H9 (cell line): ENCODE data around the gene ZNF408. TPM values are rescaled to one million over a fixed set of nuclear protein-coding genes. Genes with fewer than 3 reads are reported as not detected.

Experiments used
- DNase-seq: peaks from one replicate; pipeline ENCODE4 v3.0.0-alpha.2; 2017
- H2AFZ ChIP-seq: one replicate; pipeline ENCODE4 v1.6.1; 2013; ENCODE audit warnings: mild to moderate bottlenecking, low read length, control low read depth, moderate library complexity
- H2AK5ac ChIP-seq: 2 replicates; pipeline ENCODE4 v1.6.1; 2013; ENCODE audit warnings: low read length, control low read depth, mixed read lengths; ENCODE audit not compliant: insufficient read length
- H2BK120ac ChIP-seq: one replicate; pipeline ENCODE4 v1.6.1; 2013; ENCODE audit warnings: low read depth, mild to moderate bottlenecking, low read length, control low read depth, inconsistent platforms; ENCODE audit not compliant: poor library complexity, severe bottlenecking
- H2BK12ac ChIP-seq: 2 replicates; pipeline ENCODE4 v1.6.1; 2013; ENCODE audit warnings: low read length, control low read depth, mixed read lengths, low read depth; ENCODE audit not compliant: insufficient read length
- H2BK15ac ChIP-seq: 2 replicates; pipeline ENCODE4 v1.6.1; 2013; ENCODE audit warnings: low read depth, low read length, control low read depth
- H2BK20ac ChIP-seq: one replicate; pipeline ENCODE4 v1.6.1; 2013; ENCODE audit warnings: low read depth, mild to moderate bottlenecking, low read length, control low read depth, inconsistent platforms; ENCODE audit not compliant: poor library complexity, severe bottlenecking
- H2BK5ac ChIP-seq: 2 replicates; pipeline ENCODE4 v1.6.1; 2013; ENCODE audit warnings: low read length, control low read depth, mixed read lengths; ENCODE audit not compliant: insufficient read length
- H3K14ac ChIP-seq: 2 replicates; pipeline ENCODE4 v1.6.1; 2013; ENCODE audit warnings: low read length, control low read depth; ENCODE audit not compliant: insufficient read depth
- H3K18ac ChIP-seq: 2 replicates; pipeline ENCODE4 v1.6.1; 2013; ENCODE audit warnings: low read depth, mild to moderate bottlenecking, mixed read lengths, low read length, control low read depth; ENCODE audit not compliant: insufficient read length
- H3K23ac ChIP-seq: 2 replicates; pipeline ENCODE4 v1.6.1; 2013; ENCODE audit warnings: low read length, control low read depth, mixed read lengths, low read depth; ENCODE audit not compliant: insufficient read length
- H3K23me2 ChIP-seq: 2 replicates; pipeline ENCODE4 v1.6.1; 2013; ENCODE audit warnings: low read depth, mild to moderate bottlenecking, mixed read lengths, low read length, control low read depth; ENCODE audit not compliant: insufficient read length, poor library complexity, severe bottlenecking
- H3K27ac ChIP-seq: 2 replicates; pipeline ENCODE4 v1.5.1; 2013; ENCODE audit warnings: low read length, control low read depth, mixed read lengths, low read depth; ENCODE audit not compliant: insufficient read length
- H3K27me3 ChIP-seq: 2 replicates; pipeline ENCODE4 v1.6.1; 2013; ENCODE audit warnings: low read length, control low read depth, inconsistent platforms; ENCODE audit not compliant: insufficient read depth
- H3K4ac ChIP-seq: 2 replicates; pipeline ENCODE4 v1.6.1; 2013; ENCODE audit warnings: low read depth, mild to moderate bottlenecking, control low read depth, inconsistent platforms, low read length, moderate library complexity
- H3K4me1 ChIP-seq: 2 replicates; pipeline ENCODE4 v1.6.1; 2013; ENCODE audit warnings: low read length, control low read depth, inconsistent platforms; ENCODE audit not compliant: insufficient read depth
- H3K4me2 ChIP-seq: 2 replicates; pipeline ENCODE4 v1.6.1; 2013; ENCODE audit warnings: low read length, control low read depth, mixed read lengths; ENCODE audit not compliant: insufficient read length, insufficient read depth
- H3K56ac ChIP-seq: 2 replicates; pipeline ENCODE4 v1.6.1; 2013; ENCODE audit warnings: low read depth, mild to moderate bottlenecking, mixed read lengths, low read length, control low read depth; ENCODE audit not compliant: insufficient read length
- H3K79me1 ChIP-seq: 2 replicates; pipeline ENCODE4 v1.6.1; 2013; ENCODE audit warnings: low read depth, mild to moderate bottlenecking, moderate library complexity, low read length, control low read depth, inconsistent platforms; ENCODE audit not compliant: insufficient read depth, poor library complexity, severe bottlenecking
- H3K79me2 ChIP-seq: 2 replicates; pipeline ENCODE4 v1.6.1; 2013; ENCODE audit warnings: low read length, control low read depth, inconsistent platforms; ENCODE audit not compliant: insufficient read depth
- H3K9ac ChIP-seq: 2 replicates; pipeline ENCODE4 v1.6.1; 2013; ENCODE audit warnings: low read length, control low read depth, mixed read lengths; ENCODE audit not compliant: insufficient read length; ENCODE audit errors: extremely low read depth
- H3K9me3 ChIP-seq: one replicate; pipeline ENCODE4 v1.6.1; 2013; ENCODE audit warnings: low read depth, low read length, inconsistent platforms; ENCODE audit not compliant: control insufficient read depth
- H3T11ph ChIP-seq: one replicate; pipeline ENCODE4 v1.6.1; 2013; ENCODE audit warnings: mild to moderate bottlenecking, low read length, control low read depth, inconsistent platforms
- H4K20me1 ChIP-seq: one replicate; pipeline ENCODE4 v1.6.1; 2013; ENCODE audit not compliant: control insufficient read depth, insufficient read length, insufficient read depth
- H4K5ac ChIP-seq: 2 replicates; pipeline ENCODE4 v1.6.1; 2013; ENCODE audit warnings: low read depth, mild to moderate bottlenecking, mixed read lengths, low read length, control low read depth; ENCODE audit not compliant: insufficient read length
- H4K8ac ChIP-seq: replicated peaks from 2 replicates; pipeline ENCODE4 v1.6.1; 2013; ENCODE audit warnings: low read length, control low read depth, mixed read lengths, low read depth; ENCODE audit not compliant: insufficient read length
- H4K91ac ChIP-seq: 2 replicates; pipeline ENCODE4 v1.6.1; 2013; ENCODE audit warnings: low read depth, mild to moderate bottlenecking, moderate library complexity, mixed read lengths, low read length, control low read depth; ENCODE audit not compliant: insufficient read length
- H3K27ac Mint-ChIP-seq, 3 experiments: 2 replicates in 2 of 3; 3 replicates in 1 of 3; pipeline ENCODE4 v1.8.0; 2020 to 2021; ENCODE audit warnings: mixed read lengths in 3 of 3, mild to moderate bottlenecking in 1 of 3, moderate library complexity in 1 of 3
- H3K27me3 Mint-ChIP-seq: 2 replicates; pipeline ENCODE4 v1.8.0; 2021; ENCODE audit warnings: low read depth, mild to moderate bottlenecking, moderate library complexity, mixed read lengths
- H3K36me3 Mint-ChIP-seq, 3 experiments: 2 replicates in 2 of 3; 3 replicates in 1 of 3; pipeline ENCODE4 v1.8.0; 2020 to 2021; ENCODE audit warnings: low read depth in 3 of 3, mixed read lengths in 3 of 3; ENCODE audit not compliant: insufficient read depth in 1 of 3
- H3K4me1 Mint-ChIP-seq, 2 experiments: 2 replicates each; pipeline ENCODE4 v1.8.0; 2020; ENCODE audit warnings: mixed read lengths in 2 of 2
- H3K4me3 Mint-ChIP-seq, 2 experiments: 2 replicates in 1 of 2; 3 replicates in 1 of 2; pipeline ENCODE4 v1.8.0; 2020 to 2021; ENCODE audit warnings: mild to moderate bottlenecking in 2 of 2, mixed read lengths in 2 of 2, moderate library complexity in 1 of 2
- H3K9me3 Mint-ChIP-seq, 2 experiments: 2 replicates in 1 of 2; 3 replicates in 1 of 2; pipeline ENCODE4 v1.8.0; 2020; ENCODE audit warnings: mild to moderate bottlenecking in 2 of 2, mixed read lengths in 2 of 2, moderate library complexity in 1 of 2
- WGBS: extraction: QIAGEN DNeasy Blood & Tissue Kit; methylation state at CpG from one replicate; pipeline ENCODE4 v1.1.7; 2013; ENCODE audit warnings: missing lambda C conversion rate, low lambda C conversion rate, mixed read lengths; ENCODE audit not compliant: insufficient read length; ENCODE audit errors: extremely low coverage; 5-methylcytosine and 5-hydroxymethylcytosine counted together
- total RNA-seq: library from RNA; stranded (reverse); gene quantifications from 2 replicates; pipeline ENCODE4 v1.2.1, GENCODE V29; 2021
- TF ChIP-seq, protein P1 (sequence below): fragments of 200-600 bp; sonication (generic); conservative IDR thresholded peaks from 3 replicates; pipeline ENCODE4 v1.8.0; 2021; ENCODE audit warnings: antibody characterized with exemption, mild to moderate bottlenecking

ZNF408 gene
- total RNA-seq, 1 experiment from 2014 or later: 16.6 TPM

DNA sequence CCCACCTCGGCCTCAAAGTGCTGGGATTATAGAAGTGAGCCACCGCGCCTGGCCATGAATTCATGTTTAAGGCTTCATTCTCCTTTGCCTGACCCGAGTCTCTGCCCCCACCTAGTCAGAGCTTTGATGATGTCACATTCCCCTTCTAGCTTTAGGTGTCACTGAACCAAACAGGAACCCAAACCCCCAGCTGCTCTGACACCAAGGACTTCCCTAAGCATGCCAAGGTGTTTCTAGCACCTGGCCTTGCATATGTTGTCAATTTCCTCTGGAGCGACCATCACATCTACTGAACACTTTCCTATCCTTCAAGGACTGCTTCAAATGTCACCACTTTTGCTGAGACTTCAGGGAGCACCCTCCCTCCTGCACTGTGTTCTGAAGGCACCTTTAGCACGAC, 20.5 kb downstream of the ZNF408 start:
- no peak overlapping the region for H2AFZ ChIP-seq
- TF ChIP-seq, protein P1, sequence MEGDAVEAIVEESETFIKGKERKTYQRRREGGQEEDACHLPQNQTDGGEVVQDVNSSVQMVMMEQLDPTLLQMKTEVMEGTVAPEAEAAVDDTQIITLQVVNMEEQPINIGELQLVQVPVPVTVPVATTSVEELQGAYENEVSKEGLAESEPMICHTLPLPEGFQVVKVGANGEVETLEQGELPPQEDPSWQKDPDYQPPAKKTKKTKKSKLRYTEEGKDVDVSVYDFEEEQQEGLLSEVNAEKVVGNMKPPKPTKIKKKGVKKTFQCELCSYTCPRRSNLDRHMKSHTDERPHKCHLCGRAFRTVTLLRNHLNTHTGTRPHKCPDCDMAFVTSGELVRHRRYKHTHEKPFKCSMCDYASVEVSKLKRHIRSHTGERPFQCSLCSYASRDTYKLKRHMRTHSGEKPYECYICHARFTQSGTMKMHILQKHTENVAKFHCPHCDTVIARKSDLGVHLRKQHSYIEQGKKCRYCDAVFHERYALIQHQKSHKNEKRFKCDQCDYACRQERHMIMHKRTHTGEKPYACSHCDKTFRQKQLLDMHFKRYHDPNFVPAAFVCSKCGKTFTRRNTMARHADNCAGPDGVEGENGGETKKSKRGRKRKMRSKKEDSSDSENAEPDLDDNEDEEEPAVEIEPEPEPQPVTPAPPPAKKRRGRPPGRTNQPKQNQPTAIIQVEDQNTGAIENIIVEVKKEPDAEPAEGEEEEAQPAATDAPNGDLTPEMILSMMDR: no peak
- H3K27ac Mint-ChIP-seq: no peak overlapping the region; a peak in 1 of 7 replicates
- no peak for DNase-seq
- no peaks in the 10 kb centered on the region for H3K79me1 ChIP-seq
- no peak overlapping the region for H3K18ac ChIP-seq
- H3K79me2 ChIP-seq: no peaks in the 10 kb centered on the region
- no peak overlapping the region for H3K56ac ChIP-seq
- H2AK5ac ChIP-seq: no peak overlapping the region
- no peak overlapping the region for H4K91ac ChIP-seq
- no peaks in the 10 kb centered on the region for H3K9me3 ChIP-seq
- H3K23ac ChIP-seq: no peak overlapping the region
- H2BK120ac ChIP-seq: no peak overlapping the region
- H3K36me3 Mint-ChIP-seq: no peaks in the 10 kb centered on the region
- H2BK20ac ChIP-seq: no peak overlapping the region
- no peaks in the 10 kb centered on the region for H3K9me3 Mint-ChIP-seq
- H3K4me1 Mint-ChIP-seq: peaks cover 9 to 18% of the 10 kb centered on the region in 2 experiments
- no peaks in the 10 kb centered on the region for H3K27me3 ChIP-seq
- H3K4me3 Mint-ChIP-seq: no peak overlapping the region
- H3K4me1 ChIP-seq: 0 out of 2 replicates have a peak, but pooled peaks cover 3% of the 10 kb centered on the region
- H2BK12ac ChIP-seq: no peak overlapping the region
- H3K14ac ChIP-seq: no peak overlapping the region
- no peak overlapping the region for H2BK5ac ChIP-seq
- H4K5ac ChIP-seq: no peak overlapping the region
- H4K20me1 ChIP-seq: no peaks in the 10 kb centered on the region
- no peak overlapping the region for H3K4me2 ChIP-seq
- H3K4ac ChIP-seq: no peak overlapping the region
- H3K27ac ChIP-seq: no peak overlapping the region
- no CpG with 5 or more reads among the region's 6 CpGs for WGBS
- no peak overlapping the region for H2BK15ac ChIP-seq
- no peaks in the 10 kb centered on the region; the same call in 1 of the 2 replicates for H3K27me3 Mint-ChIP-seq
- H3K9ac ChIP-seq: no peak overlapping the region
- no peak overlapping the region for H4K8ac ChIP-seq
- H3T11ph ChIP-seq: no peak overlapping the region
- no peaks in the 10 kb centered on the region for H3K23me2 ChIP-seq
